PC-3 (cell line): ENCODE data around the gene CCDC178. TPM values are rescaled to one million over a fixed set of nuclear protein-coding genes. Genes with fewer than 3 reads are reported as not detected.

Experiments
- ATAC-seq: fragments of 200-7000 bp; cut with Tn5 transposase; 2 replicates; pipeline ENCODE4 v1.9.1; 2020; ENCODE audit warnings: mild to moderate bottlenecking, moderate library complexity
- BruUV-seq: library from RNA; stranded (reverse); fragments of 400-500 nt; replicated peaks from 2 replicates; lab custom pipeline; 2021; lab: Mats Ljungman, UMichigan
- CTCF ChIA-PET: fragments of 300-600 bp; sonication (Branson Sonifier 250); formaldehyde crosslinking; loops from one replicate; lab custom pipeline; 2022; ENCODE audit warnings: antibody characterized with exemption; lab: Charles Lee
- POLR2A ChIA-PET: fragments of 300-600 bp; sonication (Branson Sonifier 250); formaldehyde crosslinking; loops from one replicate; lab custom pipeline; 2022; ENCODE audit warnings: antibody characterized with exemption; ENCODE audit not compliant: unreplicated experiment; lab: Charles Lee
- DNase-seq: peaks from one replicate; pipeline ENCODE4 v3.0.0-alpha.2; 2015
- H2AFZ ChIP-seq: fragments of 300-600 bp; sonication (generic); 2 replicates; pipeline ENCODE4 v1.6.0; 2016; ENCODE audit warnings: antibody characterized with exemption, low read length
- H3F3A ChIP-seq: fragments of 300-600 bp; sonication (generic); one replicate; pipeline ENCODE4 v1.6.0; 2017; ENCODE audit warnings: antibody characterized with exemption, low read length, control low read depth, mild to moderate bottlenecking; ENCODE audit not compliant: unreplicated experiment
- H3K27ac ChIP-seq: fragments of 300-600 bp; sonication (generic); 2 replicates; pipeline ENCODE4 v1.5.1; 2016; ENCODE audit warnings: mild to moderate bottlenecking, low read length
- H3K27me3 ChIP-seq: fragments of 300-600 bp; sonication (generic); 2 replicates; pipeline ENCODE4 v1.6.1; 2016; ENCODE audit warnings: low read length, mixed read lengths
- H3K36me3 ChIP-seq: fragments of 300-600 bp; sonication (generic); 2 replicates; pipeline ENCODE4 v1.6.1; 2016; ENCODE audit warnings: low read depth, mixed run types, low read length, mixed read lengths
- H3K4me1 ChIP-seq: fragments of 300-600 bp; sonication (generic); 2 replicates; pipeline ENCODE4 v1.5.1; 2016; ENCODE audit warnings: low read length; ENCODE audit not compliant: insufficient read depth
- H3K4me2 ChIP-seq: fragments of 300-600 bp; sonication (generic); 2 replicates; pipeline ENCODE4 v1.6.0; 2016; ENCODE audit warnings: low read length
- H3K4me3 ChIP-seq: fragments of 300-600 bp; sonication (generic); 2 replicates; pipeline ENCODE4 v1.5.1; 2016; ENCODE audit warnings: mild to moderate bottlenecking, low read length, mixed read lengths
- H3K79me2 ChIP-seq: fragments of 300-600 bp; sonication (generic); 2 replicates; pipeline ENCODE4 v1.6.1; 2017; ENCODE audit warnings: low read length, mixed read lengths
- H3K9ac ChIP-seq: fragments of 300-600 bp; sonication (generic); 2 replicates; pipeline ENCODE4 v1.6.0; 2016; ENCODE audit warnings: mild to moderate bottlenecking, low read length
- H3K9me2 ChIP-seq: fragments of 300-600 bp; sonication (generic); replicated peaks from 2 replicates; pipeline ENCODE4 v1.6.1; 2016; ENCODE audit warnings: mixed run types, low read length, mixed read lengths
- H3K9me3 ChIP-seq: fragments of 300-600 bp; sonication (generic); 2 replicates; pipeline ENCODE4 v1.6.1; 2016; ENCODE audit warnings: low read length, mixed read lengths
- H4K20me1 ChIP-seq: fragments of 300-600 bp; sonication (generic); 2 replicates; pipeline ENCODE4 v1.6.1; 2016; ENCODE audit warnings: low read length, mixed read lengths
- EZH2 ChIP-seq: fragments of 300-600 bp; sonication (generic); IDR thresholded peaks from one replicate; pipeline ENCODE4 v1.6.1; 2017; ENCODE audit warnings: antibody characterized with exemption, mild to moderate bottlenecking, low read length; ENCODE audit not compliant: unreplicated experiment
- EZH2phosphoT487 ChIP-seq: fragments of 300-600 bp; sonication (generic); IDR thresholded peaks from 2 replicates; pipeline ENCODE4 v1.6.1; 2018; ENCODE audit warnings: mild to moderate bottlenecking, antibody characterized with exemption, low read length, borderline replicate concordance
- intact Hi-C: fragments of 100-400 bp; cut with micrococcal nuclease; formaldehyde crosslinking; loops from 2 replicates; pipeline ENCODE4 v1.9.0; 2023
- total RNA-seq: library from RNA; depleted of rRNA; stranded (reverse); fragments of >200 nt; gene quantifications from 2 replicates; pipeline ENCODE4 v1.2.3, GENCODE V29; 2014
- TF ChIP-seq, protein P1 (sequence below): fragments of 300-600 bp; sonication (generic); conservative IDR thresholded peaks from 2 replicates; pipeline ENCODE4 v1.5.1; 2017; ENCODE audit warnings: antibody characterized with exemption, low read depth, mild to moderate bottlenecking, low read length

CCDC178 gene
- total RNA-seq, 1 experiment from 2014 or later = not detected

DNA sequence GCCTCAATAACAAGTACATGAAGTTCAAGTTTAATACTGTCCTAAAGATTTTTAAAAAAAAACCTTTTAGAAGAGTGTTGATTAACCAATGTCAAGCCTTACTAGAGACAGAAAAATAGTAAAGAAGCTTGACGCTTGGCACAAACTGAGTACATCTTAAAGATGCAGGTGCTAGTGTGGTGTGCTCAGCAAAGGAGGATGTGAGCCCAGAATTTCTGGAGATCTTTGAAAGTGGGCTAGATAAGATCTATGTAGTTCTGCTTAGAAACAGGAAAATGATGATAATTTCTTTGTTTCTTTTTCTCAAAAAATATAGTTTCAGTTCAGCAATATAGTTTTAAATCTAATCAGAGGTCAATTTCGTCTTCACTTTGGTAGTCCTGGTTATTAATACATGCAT is 549.4 kb downstream of the CCDC178 start:
- DNase-seq = no peak
- Histone ChIP-seq H3K36me3 (no peaks in the 10 kb centered on the region), H3K9me3 (no peaks in the 10 kb centered on the region), H3K4me2 (no peak overlapping the region), H3K4me3 (no peak overlapping the region), H3F3A (no peaks in the 10 kb centered on the region), H3K79me2 (no peaks in the 10 kb centered on the region), H4K20me1 (no peaks in the 10 kb centered on the region), H3K4me1 (no peaks in the 10 kb centered on the region), H3K27ac (no peak overlapping the region), H3K9me2 (no peaks in the 10 kb centered on the region), H3K9ac (no peak overlapping the region), H3K27me3 (no peaks in the 10 kb centered on the region), H2AFZ (no peak overlapping the region)
- TF ChIP-seq EZH2 = no peak
- TF ChIP-seq, protein P1, sequence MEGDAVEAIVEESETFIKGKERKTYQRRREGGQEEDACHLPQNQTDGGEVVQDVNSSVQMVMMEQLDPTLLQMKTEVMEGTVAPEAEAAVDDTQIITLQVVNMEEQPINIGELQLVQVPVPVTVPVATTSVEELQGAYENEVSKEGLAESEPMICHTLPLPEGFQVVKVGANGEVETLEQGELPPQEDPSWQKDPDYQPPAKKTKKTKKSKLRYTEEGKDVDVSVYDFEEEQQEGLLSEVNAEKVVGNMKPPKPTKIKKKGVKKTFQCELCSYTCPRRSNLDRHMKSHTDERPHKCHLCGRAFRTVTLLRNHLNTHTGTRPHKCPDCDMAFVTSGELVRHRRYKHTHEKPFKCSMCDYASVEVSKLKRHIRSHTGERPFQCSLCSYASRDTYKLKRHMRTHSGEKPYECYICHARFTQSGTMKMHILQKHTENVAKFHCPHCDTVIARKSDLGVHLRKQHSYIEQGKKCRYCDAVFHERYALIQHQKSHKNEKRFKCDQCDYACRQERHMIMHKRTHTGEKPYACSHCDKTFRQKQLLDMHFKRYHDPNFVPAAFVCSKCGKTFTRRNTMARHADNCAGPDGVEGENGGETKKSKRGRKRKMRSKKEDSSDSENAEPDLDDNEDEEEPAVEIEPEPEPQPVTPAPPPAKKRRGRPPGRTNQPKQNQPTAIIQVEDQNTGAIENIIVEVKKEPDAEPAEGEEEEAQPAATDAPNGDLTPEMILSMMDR = no peak
- TF ChIP-seq EZH2phosphoT487 = no peak
- POLR2A ChIA-PET = no interaction called here
- intact Hi-C loops = no loop called here
- no TSS peak for BruUV-seq
- CTCF ChIA-PET = no interaction called here
- ATAC-seq = no peak

DNA sequence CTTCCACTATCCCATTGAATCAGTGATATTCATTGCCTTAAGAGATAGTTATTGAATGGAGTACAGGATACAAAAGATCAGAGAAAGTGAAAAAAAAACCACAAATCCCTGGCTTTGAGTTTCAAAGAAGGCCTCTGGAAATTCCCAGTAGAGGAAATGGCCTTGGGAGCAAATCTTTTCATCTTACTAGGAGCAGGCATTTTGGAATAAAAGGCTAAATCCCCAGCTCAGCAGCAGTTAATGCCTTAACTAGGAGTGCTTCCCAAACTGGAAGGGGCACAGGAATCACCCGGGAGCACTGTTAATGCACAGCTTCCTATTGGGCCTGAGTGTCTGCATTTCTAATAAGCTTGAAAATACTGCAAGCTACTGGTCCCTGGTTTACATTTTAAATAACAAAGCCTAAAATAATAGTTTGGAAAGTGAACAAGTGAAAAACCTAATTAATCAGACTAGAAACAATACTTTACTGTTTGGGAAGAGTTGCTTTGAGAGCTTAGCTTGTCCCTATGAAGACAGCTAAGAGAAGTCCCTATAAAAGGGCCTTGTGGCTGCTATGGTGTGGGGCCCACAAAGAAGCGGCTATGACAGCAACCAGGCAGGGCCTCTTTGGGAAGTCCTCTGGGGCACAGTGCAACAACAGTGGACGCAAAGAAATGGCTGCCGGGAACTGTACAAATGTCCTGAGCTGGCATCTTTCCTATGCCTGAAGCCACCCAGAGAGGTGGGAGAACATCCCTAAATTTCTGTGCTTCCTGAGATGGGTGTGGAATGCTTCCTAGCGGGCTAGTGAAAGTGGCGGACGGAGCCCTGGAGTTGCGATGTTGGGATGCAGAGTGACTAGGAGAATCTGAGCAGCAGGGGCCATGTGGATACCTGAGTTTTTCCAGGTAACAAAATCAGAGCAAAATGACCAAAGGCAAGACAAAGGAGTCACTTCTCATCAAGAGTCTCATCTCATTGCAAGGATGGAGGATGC is 550.6 kb downstream of the CCDC178 start:
- Histone ChIP-seq H4K20me1 (no peaks in the 10 kb centered on the region), H3K4me3 (no peak overlapping the region), H3K27me3 (no peaks in the 10 kb centered on the region), H3K9me2 (no peaks in the 10 kb centered on the region), H3K9me3 (no peaks in the 10 kb centered on the region), H2AFZ (no peak overlapping the region), H3K9ac (no peak overlapping the region), H3F3A (no peaks in the 10 kb centered on the region), H3K79me2 (no peaks in the 10 kb centered on the region), H3K36me3 (no peaks in the 10 kb centered on the region), H3K4me2 (no peak overlapping the region), H3K27ac (no peak overlapping the region), H3K4me1 (no peaks in the 10 kb centered on the region)
- no peak for ATAC-seq
- no TSS peak for BruUV-seq
- TF ChIP-seq, protein P1 = no peak
- TF ChIP-seq EZH2phosphoT487 (no peak), EZH2 (no peak)
- intact Hi-C loops = no loop called here
- CTCF ChIA-PET = no interaction called here
- no peak for DNase-seq
- POLR2A ChIA-PET = no interaction called here

DNA sequence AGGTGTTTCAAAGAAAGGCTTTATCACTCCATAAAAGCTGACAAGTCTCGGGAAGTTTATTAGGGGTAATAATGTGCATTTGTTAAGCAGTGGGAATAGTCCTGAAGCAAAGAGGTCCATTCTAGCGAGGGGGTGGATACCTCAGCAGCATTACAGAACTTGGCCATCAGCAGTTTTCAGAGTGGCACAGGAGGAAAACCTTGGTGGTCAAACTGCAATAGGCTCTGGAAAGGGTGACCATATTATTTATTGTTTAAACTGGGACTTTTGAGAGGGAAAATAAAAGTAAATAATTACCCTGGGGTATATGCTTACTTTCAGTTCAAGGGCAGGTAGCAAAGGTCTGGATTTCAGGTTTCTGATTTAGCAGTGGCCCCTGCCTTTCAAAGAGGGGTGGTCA is 552.2 kb downstream of the CCDC178 start:
- no peaks in the 10 kb centered on the region for H3K9me3 ChIP-seq
- H4K20me1 ChIP-seq = no peaks in the 10 kb centered on the region
- CTCF ChIA-PET = no interaction called here
- no peaks in the 10 kb centered on the region for H3F3A ChIP-seq
- H3K9me2 ChIP-seq = no peaks in the 10 kb centered on the region
- BruUV-seq = no TSS peak
- H2AFZ ChIP-seq = no peak overlapping the region
- intact Hi-C loops = no loop called here
- H3K27me3 ChIP-seq = no peaks in the 10 kb centered on the region
- DNase-seq (no peak), ATAC-seq (no peak)
- H3K4me3 ChIP-seq = no peak overlapping the region
- no peaks in the 10 kb centered on the region for H3K79me2 ChIP-seq
- no peak for TF ChIP-seq EZH2
- TF ChIP-seq, protein P1 = no peak
- TF ChIP-seq EZH2phosphoT487 = no peak
- no peaks in the 10 kb centered on the region for H3K36me3 ChIP-seq
- H3K9ac ChIP-seq = no peak overlapping the region
- H3K4me1 ChIP-seq = no peaks in the 10 kb centered on the region
- H3K27ac ChIP-seq = no peak overlapping the region
- no peak overlapping the region for H3K4me2 ChIP-seq
- POLR2A ChIA-PET = no interaction called here
